ENCODE results near the gene PTPRN2.

The PTPRN2 gene

DNA sequence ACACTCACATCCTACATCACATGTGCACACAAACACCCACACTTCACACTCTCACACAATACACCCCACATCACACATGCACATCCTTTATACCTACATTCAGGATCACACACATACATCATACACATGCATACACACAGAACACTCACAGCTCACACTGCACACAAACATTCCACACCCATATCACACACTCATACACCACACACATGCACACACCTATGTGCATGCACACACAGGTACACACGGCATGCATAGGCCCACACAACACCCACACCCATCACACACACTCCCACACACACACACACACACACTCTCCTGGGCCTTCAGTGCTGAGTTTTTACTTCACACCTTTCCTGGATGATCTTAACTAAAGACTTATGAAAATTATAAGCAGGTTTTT, 1030.4 kb downstream of the PTPRN2 start:
- DNase-seq, result no peak
- no peak overlapping the region for H3K4me3 Mint-ChIP-seq
- no peaks in the 10 kb centered on the region for H3K36me3 Mint-ChIP-seq (ENCODE audit: low read depth)
- no peaks in the 10 kb centered on the region for H3K9me3 Mint-ChIP-seq
- no peak overlapping the region for H3K27ac Mint-ChIP-seq
- H3K4me1 Mint-ChIP-seq (ENCODE audit: low read depth), result no peaks in the 10 kb centered on the region
- no peaks in the 10 kb centered on the region for H3K27me3 Mint-ChIP-seq

DNA sequence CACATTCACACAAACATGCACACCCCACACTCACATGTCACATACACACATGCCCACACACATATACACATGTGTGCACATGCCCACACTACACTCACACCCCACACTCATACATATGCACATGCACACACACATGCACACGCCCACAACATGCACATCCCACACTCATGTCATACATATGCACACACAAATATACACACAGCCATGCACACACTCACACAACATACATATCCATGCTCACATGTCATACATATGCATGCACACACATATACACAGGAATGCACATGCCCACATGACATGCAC, 1031.0 kb downstream of the PTPRN2 start:
- H3K27me3 Mint-ChIP-seq, result no peaks in the 10 kb centered on the region
- H3K36me3 Mint-ChIP-seq (ENCODE audit: low read depth), result no peaks in the 10 kb centered on the region
- no peak overlapping the region for H3K27ac Mint-ChIP-seq
- no peak for DNase-seq
- no peaks in the 10 kb centered on the region for H3K9me3 Mint-ChIP-seq
- H3K4me3 Mint-ChIP-seq, result no peak overlapping the region
- H3K4me1 Mint-ChIP-seq (ENCODE audit: low read depth), result no peaks in the 10 kb centered on the region

DNA sequence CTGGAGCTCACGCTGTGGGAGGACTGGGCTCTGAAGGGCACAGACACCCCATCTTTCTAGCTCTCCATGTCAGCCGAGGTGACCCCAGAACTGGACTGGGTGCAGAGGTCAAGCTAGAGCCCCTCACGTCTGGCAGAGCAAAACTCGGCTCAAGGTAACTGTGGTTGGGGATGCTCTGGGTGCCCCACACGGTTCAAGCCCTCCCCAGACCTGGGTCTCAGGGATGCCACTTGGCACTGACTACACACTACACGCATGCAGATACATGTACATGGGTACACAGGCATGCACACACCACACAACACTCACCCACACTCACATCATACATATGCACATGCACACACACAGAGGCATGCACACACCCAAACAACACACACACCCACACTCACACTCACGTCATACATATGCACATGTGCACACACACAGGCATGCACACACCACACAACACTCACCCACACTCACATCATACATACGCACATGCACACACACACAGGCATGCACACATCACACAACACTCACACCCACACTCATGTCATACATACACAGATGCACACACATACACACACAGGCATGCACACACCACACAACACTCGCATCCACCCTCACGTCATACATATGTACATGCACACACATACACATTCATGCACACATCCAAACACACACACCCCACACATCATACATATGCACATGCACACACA, 1031.5 kb downstream of the PTPRN2 start:
- Mint-ChIP-seq H3K4me1 (ENCODE audit: low read depth) (no peaks in the 10 kb centered on the region), H3K27me3 (no peaks in the 10 kb centered on the region), H3K27ac (no peak overlapping the region), H3K4me3 (no peak overlapping the region), H3K9me3 (no peaks in the 10 kb centered on the region), H3K36me3 (ENCODE audit: low read depth) (no peaks in the 10 kb centered on the region)
- no peak for DNase-seq

DNA sequence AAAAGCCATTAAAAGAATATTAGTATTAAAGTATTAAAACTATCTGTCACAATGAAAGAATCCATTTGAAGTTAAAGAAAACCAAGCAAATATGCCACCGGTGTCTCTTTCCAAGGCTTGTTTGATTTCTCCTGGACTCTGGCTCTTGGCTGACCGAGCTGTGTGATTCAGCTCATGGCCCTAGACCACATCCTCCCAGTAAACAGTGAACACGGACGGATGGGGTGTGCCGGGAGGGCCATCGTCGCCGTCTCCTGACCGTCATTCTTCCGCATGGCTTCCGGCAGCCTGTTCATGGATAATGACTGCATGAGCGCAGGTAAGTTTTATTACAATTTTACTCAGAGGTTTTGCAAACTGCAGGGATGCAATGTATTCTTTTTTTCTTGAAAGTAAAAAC, 1032.3 kb downstream of the PTPRN2 start:
- H3K27me3 Mint-ChIP-seq, result no peaks in the 10 kb centered on the region
- no peak overlapping the region for H3K4me3 Mint-ChIP-seq
- no peaks in the 10 kb centered on the region for H3K36me3 Mint-ChIP-seq (ENCODE audit: low read depth)
- no peak overlapping the region for H3K27ac Mint-ChIP-seq
- H3K4me1 Mint-ChIP-seq (ENCODE audit: low read depth), result no peaks in the 10 kb centered on the region
- no peaks in the 10 kb centered on the region for H3K9me3 Mint-ChIP-seq
- DNase-seq, result no peak

DNA sequence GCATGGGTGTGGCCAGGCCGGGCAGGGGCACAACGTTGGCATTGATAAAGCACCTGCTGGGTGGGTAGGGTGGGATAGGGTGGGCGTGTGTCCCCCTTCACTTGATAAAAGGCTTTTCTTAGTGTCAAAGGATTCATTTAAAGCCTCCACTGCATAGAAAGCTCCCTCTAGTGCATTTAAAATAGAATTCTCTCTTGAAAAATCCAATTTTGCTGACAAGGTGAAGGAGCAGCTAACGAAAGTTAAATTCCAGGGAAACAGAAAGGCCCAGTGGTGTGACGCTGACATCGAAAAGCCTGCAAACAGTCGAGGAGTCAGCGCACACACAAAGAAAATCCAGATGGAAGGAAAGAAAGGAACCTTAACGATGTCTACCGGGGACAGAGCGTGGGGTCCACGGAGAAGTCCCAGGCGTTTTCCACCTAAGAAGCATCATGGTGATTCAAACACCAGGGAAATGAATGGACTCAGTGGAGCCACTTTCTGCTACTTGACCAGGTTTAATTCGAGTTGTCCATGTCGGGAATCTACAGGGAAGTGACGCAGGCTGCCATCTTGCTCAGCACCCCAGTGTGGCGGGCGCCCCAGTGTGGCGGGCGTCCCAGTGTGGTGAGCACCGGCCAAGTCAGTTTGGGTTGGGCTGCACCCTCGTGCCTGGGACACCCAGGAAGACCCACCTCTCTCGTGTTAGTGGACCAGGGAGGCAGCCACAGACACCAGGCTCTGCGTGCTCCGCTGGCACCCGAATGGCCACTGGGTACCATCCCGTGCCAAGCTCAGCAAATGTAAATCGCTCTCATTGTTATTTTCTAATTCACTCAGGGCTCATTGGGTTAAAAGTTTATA, 1033.0 kb downstream of the PTPRN2 start:
- H3K27ac Mint-ChIP-seq, result no peak overlapping the region
- no peak for DNase-seq

DNA sequence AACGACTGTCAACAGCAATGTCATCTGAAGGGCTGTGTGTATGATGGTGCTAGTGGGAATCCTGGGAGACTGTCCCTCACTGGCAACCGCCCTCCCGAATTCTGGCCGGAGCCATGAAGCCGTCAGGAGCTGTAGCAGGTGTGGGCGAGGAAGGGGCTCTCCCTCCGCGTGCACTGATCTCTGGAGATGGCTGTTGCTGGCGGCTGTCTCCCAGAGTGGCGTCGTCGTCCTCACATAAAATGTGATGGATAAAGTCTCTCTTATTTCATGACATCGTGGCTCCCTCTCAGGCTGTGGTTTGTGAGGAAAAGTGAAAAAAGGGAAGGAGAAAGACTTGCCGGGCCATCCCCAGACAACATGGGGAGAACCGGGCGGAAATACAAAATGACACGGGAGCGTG, 1034.4 kb downstream of the PTPRN2 start:
- no peaks in the 10 kb centered on the region for H3K4me1 Mint-ChIP-seq (ENCODE audit: low read depth)
- no peaks in the 10 kb centered on the region for H3K27me3 Mint-ChIP-seq
- no peak overlapping the region for H3K4me3 Mint-ChIP-seq
- H3K27ac Mint-ChIP-seq, result no peak overlapping the region
- H3K36me3 Mint-ChIP-seq (ENCODE audit: low read depth), result no peaks in the 10 kb centered on the region
- no peak for DNase-seq
- H3K9me3 Mint-ChIP-seq, result no peaks in the 10 kb centered on the region

More for the DNA sequence above, 1033.0 kb downstream of the PTPRN2 start:
- Mint-ChIP-seq H3K4me3 (no peak overlapping the region), H3K9me3 (no peaks in the 10 kb centered on the region), H3K4me1 (ENCODE audit: low read depth) (no peaks in the 10 kb centered on the region), H3K36me3 (ENCODE audit: low read depth) (no peaks in the 10 kb centered on the region), H3K27me3 (no peaks in the 10 kb centered on the region)

DNA sequence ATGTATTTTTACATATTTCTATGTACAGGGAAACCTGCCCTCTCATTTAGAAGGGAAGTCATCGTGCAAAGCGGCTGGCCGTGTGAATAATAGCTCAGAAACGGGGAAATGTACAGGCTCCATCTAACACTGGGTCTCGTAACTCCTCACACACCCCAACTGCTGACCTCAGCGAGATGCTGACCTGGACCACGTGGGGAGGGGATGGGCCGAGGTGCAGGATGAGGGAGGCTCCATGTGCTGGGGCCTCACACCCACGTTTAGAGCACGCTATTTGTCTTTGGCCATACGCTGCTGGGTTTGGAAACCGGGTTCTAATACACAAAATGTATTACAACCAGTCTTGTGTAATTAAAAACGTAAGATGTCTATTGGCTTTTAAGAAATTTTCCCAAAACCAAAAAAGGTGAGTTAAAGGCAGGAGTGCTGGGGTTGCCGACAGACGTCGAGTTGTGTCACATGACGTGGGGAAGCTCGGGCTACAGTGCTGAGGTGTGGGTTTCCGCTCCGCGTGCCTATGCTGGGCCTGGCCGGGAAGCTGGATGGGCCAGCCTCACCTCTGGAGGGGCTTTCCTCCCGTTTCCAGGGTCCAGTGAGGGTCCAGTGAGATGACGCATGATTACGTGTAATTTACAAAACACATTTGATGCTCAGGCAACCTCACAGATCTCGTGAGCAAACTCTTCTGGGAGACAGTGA, 1035.2 kb downstream of the PTPRN2 start:
- no peak for DNase-seq
- Mint-ChIP-seq H3K27ac (no peak overlapping the region), H3K36me3 (ENCODE audit: low read depth) (no peaks in the 10 kb centered on the region), H3K4me3 (no peak overlapping the region), H3K4me1 (ENCODE audit: low read depth) (no peaks in the 10 kb centered on the region), H3K9me3 (no peaks in the 10 kb centered on the region), H3K27me3 (no peaks in the 10 kb centered on the region)

DNA sequence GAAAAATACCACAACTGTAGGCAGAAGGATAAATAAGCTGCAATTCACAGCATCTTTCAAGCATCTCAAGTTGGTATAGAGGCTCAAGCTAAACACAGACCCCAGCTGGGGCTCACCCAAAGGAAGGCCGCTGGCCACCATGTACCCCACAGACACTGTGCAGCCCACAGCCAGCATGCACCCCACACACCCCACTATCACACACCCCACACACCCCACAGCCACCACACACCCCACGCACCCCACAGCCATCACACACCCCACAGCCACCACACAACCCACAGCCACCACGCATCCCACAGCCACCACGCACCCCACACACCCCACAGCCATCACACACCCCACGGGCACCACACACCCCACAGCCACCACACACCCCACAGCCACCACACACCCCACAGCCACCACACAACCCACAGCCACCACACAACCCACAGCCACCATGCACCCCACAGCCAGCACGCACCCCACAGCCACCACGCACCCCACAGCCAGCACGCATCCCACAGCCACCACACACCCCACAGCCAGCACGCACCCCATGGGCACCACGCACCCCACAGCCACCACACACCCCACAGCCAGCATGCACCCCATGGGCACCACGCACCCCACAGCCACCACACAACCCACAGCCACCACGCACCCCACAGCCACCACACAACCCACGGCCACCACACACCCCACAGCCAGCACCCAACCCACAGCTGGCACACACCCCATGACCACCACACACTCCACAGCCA, 1036.1 kb downstream of the PTPRN2 start:
- Mint-ChIP-seq H3K4me3 (no peak overlapping the region), H3K9me3 (no peaks in the 10 kb centered on the region), H3K4me1 (ENCODE audit: low read depth) (no peaks in the 10 kb centered on the region), H3K27me3 (no peaks in the 10 kb centered on the region), H3K36me3 (ENCODE audit: low read depth) (no peaks in the 10 kb centered on the region), H3K27ac (no peak overlapping the region)
- no peak for DNase-seq

DNA sequence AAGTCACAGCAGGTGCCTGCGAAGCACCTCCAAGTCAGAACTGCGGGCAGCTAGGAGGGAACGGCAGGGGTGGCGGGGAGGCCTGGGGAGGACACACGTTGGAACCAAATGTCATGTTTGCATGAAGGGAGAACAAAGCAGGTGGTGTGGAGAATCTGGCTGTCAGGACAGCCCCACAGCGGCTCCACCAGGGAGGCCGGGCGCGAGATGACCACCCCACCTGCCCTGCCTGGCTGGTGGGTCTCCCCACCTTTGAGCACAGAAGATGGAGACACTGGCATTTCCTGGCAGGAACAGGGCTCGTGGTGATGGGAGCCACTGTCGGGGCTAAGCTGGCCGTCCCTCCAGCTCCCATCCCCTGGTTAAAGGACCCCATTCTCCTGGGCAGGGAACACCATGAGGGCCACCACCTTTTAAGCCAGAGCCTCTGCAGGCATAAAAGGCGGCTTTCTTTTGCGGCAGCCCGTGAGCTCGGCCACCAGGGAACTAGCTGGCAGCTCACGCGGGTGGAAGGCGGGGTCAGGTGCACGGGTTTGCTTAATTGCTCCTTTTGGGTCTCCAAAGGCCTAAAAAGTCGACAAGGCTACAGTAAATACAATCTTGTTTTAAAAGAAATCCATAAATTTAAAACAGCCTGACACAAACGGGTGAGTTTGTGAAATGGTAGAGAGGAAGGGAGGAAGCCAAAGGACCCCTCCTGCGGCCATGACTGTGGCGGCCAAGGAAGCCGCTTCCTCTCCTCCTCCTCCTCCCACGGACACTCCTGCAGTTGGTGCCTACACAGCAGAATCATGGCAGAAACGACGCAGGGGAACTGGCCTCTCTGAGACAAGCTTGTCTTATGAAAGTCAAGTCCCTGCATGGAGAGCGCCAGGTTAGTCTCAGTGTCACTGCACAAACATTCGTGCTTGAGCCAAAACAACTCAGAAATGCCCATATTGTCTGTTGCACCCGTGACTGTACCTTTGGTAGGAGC, 1037.0 kb downstream of the PTPRN2 start:
- H3K36me3 Mint-ChIP-seq (ENCODE audit: low read depth), result no peaks in the 10 kb centered on the region
- no peak overlapping the region for H3K27ac Mint-ChIP-seq
- no peak for DNase-seq
- H3K4me3 Mint-ChIP-seq, result no peak overlapping the region
- H3K4me1 Mint-ChIP-seq (ENCODE audit: low read depth), result no peaks in the 10 kb centered on the region
- no peaks in the 10 kb centered on the region for H3K27me3 Mint-ChIP-seq
- H3K9me3 Mint-ChIP-seq, result no peaks in the 10 kb centered on the region

DNA sequence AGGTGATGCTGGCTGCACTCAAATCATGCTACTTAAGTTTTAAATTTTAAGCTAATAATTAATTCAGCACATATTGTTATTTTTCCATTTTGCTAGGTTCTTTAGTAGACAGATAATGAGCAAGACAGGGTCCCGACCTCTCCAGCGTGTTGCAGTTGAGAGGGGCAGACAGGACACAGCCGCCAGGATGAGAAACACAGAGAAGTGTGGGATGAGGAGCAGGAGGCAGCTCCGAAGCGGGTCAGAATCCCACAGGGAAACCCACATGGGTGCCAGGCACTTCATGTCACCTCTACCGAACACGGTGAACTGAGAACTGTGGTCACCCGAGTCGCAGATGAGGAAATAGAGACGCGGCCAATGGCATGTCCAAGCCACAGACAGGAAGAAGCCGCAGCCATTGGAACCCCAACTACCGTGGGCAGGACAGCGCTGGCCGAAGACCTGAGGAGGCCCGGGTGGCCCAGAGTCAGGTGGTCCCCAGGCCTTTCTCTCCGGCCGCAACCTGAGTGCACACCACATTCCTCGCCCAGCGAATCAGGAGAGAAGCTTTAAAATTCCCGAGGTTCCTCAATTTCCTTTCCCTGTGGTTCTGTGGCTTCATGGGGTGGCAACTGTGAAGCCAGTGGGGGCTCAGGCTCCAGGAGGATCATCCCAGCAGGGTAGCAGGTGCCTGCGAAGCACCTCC, 1037.9 kb downstream of the PTPRN2 start:
- Mint-ChIP-seq H3K27me3 (no peaks in the 10 kb centered on the region), H3K27ac (no peak overlapping the region), H3K36me3 (ENCODE audit: low read depth) (no peaks in the 10 kb centered on the region), H3K4me3 (no peak overlapping the region), H3K4me1 (ENCODE audit: low read depth) (no peaks in the 10 kb centered on the region), H3K9me3 (peaks cover 2% of the 10 kb centered on the region)
- no peak for DNase-seq

DNA sequence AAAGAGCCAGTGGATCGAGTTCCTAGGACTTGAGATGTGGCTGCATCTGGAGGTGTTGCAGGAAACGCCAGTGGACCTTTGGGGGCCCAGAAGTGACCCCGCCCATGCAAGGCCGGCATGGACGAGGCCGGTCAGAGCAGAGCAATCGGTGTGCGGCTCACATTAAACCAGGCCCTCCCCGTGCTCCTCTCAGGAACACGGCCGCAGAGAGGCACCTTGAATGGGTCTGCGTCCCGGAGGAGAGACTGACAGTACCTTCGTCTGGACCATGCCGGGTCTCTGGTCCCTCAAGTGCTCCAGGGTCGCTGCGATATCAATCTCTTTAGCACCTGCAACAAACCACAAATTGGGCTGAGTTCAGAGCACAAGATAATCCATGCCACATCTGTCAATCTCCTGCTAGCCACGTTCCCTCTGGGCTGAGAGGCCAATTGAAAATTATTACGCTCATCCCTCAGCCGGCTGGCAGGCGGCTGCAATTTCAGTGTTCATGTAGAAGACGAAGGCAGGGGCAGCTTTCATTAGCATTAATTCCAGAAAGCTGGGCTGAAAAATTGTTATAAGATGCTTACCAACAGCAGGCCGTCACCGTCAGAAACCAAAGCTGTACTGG, 1038.8 kb downstream of the PTPRN2 start:
- DNase-seq, result no peak
- Mint-ChIP-seq H3K9me3 (peaks cover 5% of the 10 kb centered on the region), H3K4me1 (ENCODE audit: low read depth) (peaks cover 3% of the 10 kb centered on the region), H3K27me3 (no peaks in the 10 kb centered on the region), H3K36me3 (ENCODE audit: low read depth) (no peaks in the 10 kb centered on the region), H3K27ac (no peak overlapping the region), H3K4me3 (no peak overlapping the region)

DNA sequence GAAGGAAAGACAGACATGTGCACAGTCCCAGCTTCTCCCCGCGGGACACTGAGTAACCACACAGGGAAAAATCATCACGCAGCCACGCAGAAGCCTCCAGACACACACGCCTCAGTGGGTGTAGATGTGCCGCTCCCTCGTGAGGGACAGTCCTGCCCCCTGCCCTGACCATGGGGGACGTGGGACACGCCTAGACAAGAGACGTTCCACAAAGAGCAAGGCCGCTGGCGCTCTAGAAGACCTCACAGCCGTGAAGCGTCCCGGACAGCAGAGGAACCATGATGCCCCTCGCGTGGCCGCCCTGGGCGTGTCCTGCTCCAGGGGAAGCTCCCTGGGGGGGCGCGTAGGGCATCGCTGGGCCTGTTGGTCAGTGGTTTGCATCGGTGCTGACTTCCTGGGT, 1040.0 kb downstream of the PTPRN2 start:
- DNase-seq, result no peak
- Mint-ChIP-seq H3K9me3 (peaks cover 5% of the 10 kb centered on the region), H3K27me3 (no peaks in the 10 kb centered on the region), H3K4me1 (ENCODE audit: low read depth) (peaks cover 3% of the 10 kb centered on the region), H3K4me3 (no peak overlapping the region), H3K27ac (no peak overlapping the region), H3K36me3 (ENCODE audit: low read depth) (no peaks in the 10 kb centered on the region)

DNA sequence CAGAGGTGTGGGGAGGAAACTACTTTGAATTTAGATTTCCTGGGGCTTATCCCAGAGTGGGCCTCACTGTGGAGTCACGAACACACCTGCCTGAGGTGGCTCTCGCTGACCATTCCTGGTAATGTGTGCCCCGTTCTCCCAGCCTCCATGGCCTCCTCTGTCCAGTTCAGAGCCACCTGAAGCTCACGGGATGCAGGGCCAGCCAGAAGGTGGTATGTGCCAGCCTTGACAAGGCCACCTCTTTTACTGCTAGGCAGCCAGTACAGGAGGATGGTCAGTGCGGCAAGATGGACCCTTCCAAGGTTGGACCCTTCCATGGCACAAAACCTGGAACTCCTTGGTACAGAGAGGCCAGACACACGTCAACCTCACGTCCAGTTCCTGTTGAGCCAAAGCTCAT, 1040.5 kb downstream of the PTPRN2 start:
- H3K9me3 Mint-ChIP-seq, result peaks cover 5% of the 10 kb centered on the region

More for the DNA sequence above, 1040.5 kb downstream of the PTPRN2 start:
- no peaks in the 10 kb centered on the region for H3K27me3 Mint-ChIP-seq
- no peak overlapping the region for H3K4me3 Mint-ChIP-seq
- peaks cover 3% of the 10 kb centered on the region for H3K4me1 Mint-ChIP-seq (ENCODE audit: low read depth)
- H3K27ac Mint-ChIP-seq, result no peak overlapping the region
- no peak for DNase-seq
- H3K36me3 Mint-ChIP-seq (ENCODE audit: low read depth), result no peaks in the 10 kb centered on the region

All from activated T-cell treated with anti-CD3 and anti-CD28 coated beads, Interleukin-2, amount 50 U/mL, for 24 hours (primary cell).